ENCODE data around the gene ATP11C. TPM values are rescaled to one million over a fixed set of nuclear protein-coding genes. Genes with fewer than 3 reads are reported as not detected.
A peak's percentile ranks its signal among the peaks of the same experiment; 100 is the strongest.

ATP11C gene
- total and polyA plus RNA-seq, 10 of the 15 experiments (the other 5 are each of a cell fraction or from before 2014, with no cell fraction given), result 16.2 to 44.0 (median 24.8) TPM

DNA sequence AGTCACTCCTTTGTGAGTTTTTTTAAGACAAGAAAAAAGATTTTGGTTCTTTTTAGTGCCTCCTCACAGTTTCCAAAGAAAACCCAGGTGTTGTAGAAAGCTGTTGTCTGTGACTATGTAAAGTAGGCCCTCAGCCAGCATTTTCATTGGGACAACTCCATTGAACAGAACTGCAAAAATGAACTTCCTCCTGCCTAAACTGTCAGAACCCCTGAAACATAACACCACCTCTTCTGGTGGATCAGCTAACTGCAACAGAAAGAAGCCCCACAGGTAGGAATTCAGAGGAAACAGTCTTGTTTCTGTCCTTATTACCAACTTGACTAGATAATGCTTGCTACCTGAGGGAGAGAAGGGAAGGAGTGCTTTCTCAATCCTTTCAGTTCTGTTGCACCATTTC lies 3.4 kb upstream of the ATP11C start:
- H3K27me3 ChIP-seq (replicated peaks in 1 of 2; ENCODE audit: control insufficient read depth in 2 of 2, insufficient read depth in 2 of 2, low read length in 1 of 2), result no peaks in the 10 kb centered on the region
- H2AFZ ChIP-seq (ENCODE audit: control insufficient read depth, low read depth, low read length), result no peak overlapping the region
- no peak overlapping the region for H3K9ac ChIP-seq (ENCODE audit: control insufficient read depth, insufficient read depth, low read length)
- H3K4me2 ChIP-seq (ENCODE audit: control insufficient read depth, insufficient read depth), result no peak overlapping the region
- no peaks in the 10 kb centered on the region for H4K20me1 ChIP-seq (ENCODE audit: control insufficient read depth, insufficient read depth)
- no peaks in the 10 kb centered on the region for H3K4me1 ChIP-seq (ENCODE audit: control insufficient read depth, insufficient read depth, low read length)
- intact Hi-C loops (cut with micrococcal nuclease; ENCODE audit: unreplicated experiment), result loop anchor here (10.0 kb wide), 1 partner anchor 141 kb away; no protein-coding TSS in a partner anchor
- DNase-seq (ENCODE audit: low read depth, low spot score) (no peak), ATAC-seq (no peak), FAIRE-seq (no peak)
- CTCF ChIA-PET, result no interaction called here
- H3K27ac ChIP-seq (ENCODE audit: control insufficient read depth, insufficient read depth), result no peak overlapping the region
- H3K4me3 ChIP-seq, result no peak overlapping the region
- no peaks in the 10 kb centered on the region for H3K36me3 ChIP-seq (ENCODE audit: control insufficient read depth in 2 of 2, insufficient read depth in 2 of 2, low read length in 1 of 2)
- RAD21 ChIA-PET (ENCODE audit: unreplicated experiment), result no interaction called here
- SMC1A ChIA-PET (ENCODE audit: uncharacterized antibody, unreplicated experiment), result interaction anchor here (1.0 kb wide), 1 partner anchor 10 kb away, joined by 4 read pairs; no protein-coding TSS in a partner anchor
- POLR2A ChIA-PET, result no interaction called here
- BruUV-seq (replicated peaks), result no TSS peak
- peaks cover 12% of the 10 kb centered on the region for H3K79me2 ChIP-seq (ENCODE audit: control insufficient read depth, insufficient read depth, low read length)
- no peaks in the 10 kb centered on the region for H3K9me3 ChIP-seq (replicated peaks; ENCODE audit: control insufficient read depth, insufficient read depth, low read length)
- TF ChIP-seq, protein P1, sequence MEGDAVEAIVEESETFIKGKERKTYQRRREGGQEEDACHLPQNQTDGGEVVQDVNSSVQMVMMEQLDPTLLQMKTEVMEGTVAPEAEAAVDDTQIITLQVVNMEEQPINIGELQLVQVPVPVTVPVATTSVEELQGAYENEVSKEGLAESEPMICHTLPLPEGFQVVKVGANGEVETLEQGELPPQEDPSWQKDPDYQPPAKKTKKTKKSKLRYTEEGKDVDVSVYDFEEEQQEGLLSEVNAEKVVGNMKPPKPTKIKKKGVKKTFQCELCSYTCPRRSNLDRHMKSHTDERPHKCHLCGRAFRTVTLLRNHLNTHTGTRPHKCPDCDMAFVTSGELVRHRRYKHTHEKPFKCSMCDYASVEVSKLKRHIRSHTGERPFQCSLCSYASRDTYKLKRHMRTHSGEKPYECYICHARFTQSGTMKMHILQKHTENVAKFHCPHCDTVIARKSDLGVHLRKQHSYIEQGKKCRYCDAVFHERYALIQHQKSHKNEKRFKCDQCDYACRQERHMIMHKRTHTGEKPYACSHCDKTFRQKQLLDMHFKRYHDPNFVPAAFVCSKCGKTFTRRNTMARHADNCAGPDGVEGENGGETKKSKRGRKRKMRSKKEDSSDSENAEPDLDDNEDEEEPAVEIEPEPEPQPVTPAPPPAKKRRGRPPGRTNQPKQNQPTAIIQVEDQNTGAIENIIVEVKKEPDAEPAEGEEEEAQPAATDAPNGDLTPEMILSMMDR (IDR thresholded peaks at IDR 0.05 in 2 of 3, conservative IDR thresholded peaks at IDR 0.05 in 1 of 3; ENCODE audit: control insufficient read depth in 2 of 3, extremely low read depth in 1 of 3, insufficient read depth in 1 of 3, low read depth in 3 of 3, low read length in 3 of 3), result 0 out of 6 replicates have a peak, but pooled peaks of 1 of the 3 experiments have one; percentile 5
- no peak for TF ChIP-seq ZNF274 (IDR thresholded peaks at IDR 0.05; ENCODE audit: insufficient read depth, insufficient read length)
- TF ChIP-seq RAD21 (IDR thresholded peaks at IDR 0.05; ENCODE audit: insufficient read depth, low read depth, low read length), result 0 out of 2 replicates have a peak, but pooled peaks have one; percentile 18
- in situ Hi-C loops (cut with MboI), result loop anchor here (10.0 kb wide), 1 partner anchor 381 kb away; no protein-coding TSS in a partner anchor

DNA sequence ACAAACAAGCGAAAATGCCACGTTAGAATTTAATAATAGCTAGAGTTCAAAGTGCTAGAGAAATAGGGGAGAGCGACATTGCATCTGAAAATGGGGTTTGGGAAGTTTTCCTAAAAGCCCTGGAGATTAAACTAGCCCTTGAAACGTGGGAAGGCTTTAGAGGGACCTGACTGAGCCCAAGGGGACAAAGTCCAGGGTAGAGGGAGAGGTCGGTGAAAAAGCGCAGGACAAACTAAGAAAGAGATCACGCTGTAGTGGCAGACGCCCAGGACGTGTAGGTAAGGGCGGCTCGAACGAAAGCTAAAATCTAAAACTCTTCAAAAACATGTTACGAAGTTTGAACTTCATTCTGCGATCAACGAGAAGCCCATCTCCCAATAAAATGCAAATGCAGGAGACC lies 1.1 kb upstream of the ATP11C start:
- intact Hi-C loops (cut with micrococcal nuclease; ENCODE audit: unreplicated experiment), result loop anchor here (5.0 to 10.0 kb wide), 5 partner anchors 42 to 382 kb away; no protein-coding TSS in a partner anchor
- no peak for DNase-seq (ENCODE audit: low read depth, low spot score)
- CTCF ChIA-PET, result interaction anchor here (0.6 to 1.7 kb wide), 4 partner anchors 108 to 182 kb away, joined by 3 to 4 read pairs (median 4); no protein-coding TSS in a partner anchor
- H3K9me3 ChIP-seq (replicated peaks; ENCODE audit: control insufficient read depth, insufficient read depth, low read length), result no peaks in the 10 kb centered on the region
- SMC1A ChIA-PET (ENCODE audit: uncharacterized antibody, unreplicated experiment), result interaction anchor here (0.7 to 1.0 kb wide), 3 partner anchors 11 to 1159 kb away, joined by 3 read pairs; no protein-coding TSS in a partner anchor
- peaks cover 36% of the 10 kb centered on the region for H3K79me2 ChIP-seq (ENCODE audit: control insufficient read depth, insufficient read depth, low read length)
- H2AFZ ChIP-seq (ENCODE audit: control insufficient read depth, low read depth, low read length), result peak overlapping the region; percentile 67; the same call in 1 of the 2 replicates
- no peak overlapping the region for H3K4me2 ChIP-seq (ENCODE audit: control insufficient read depth, insufficient read depth)
- in situ Hi-C loops (cut with MboI), result loop anchor here (10.0 kb wide), 1 partner anchor 379 kb away; no protein-coding TSS in a partner anchor
- POLR2A ChIA-PET, result no interaction called here
- no peaks in the 10 kb centered on the region for H3K27me3 ChIP-seq (replicated peaks in 1 of 2; ENCODE audit: control insufficient read depth in 2 of 2, insufficient read depth in 2 of 2, low read length in 1 of 2)
- H4K20me1 ChIP-seq (ENCODE audit: control insufficient read depth, insufficient read depth), result no peaks in the 10 kb centered on the region
- H3K4me3 ChIP-seq, result peak overlapping the region; percentile 61
- H3K27ac ChIP-seq (ENCODE audit: control insufficient read depth, insufficient read depth), result no peak overlapping the region
- no peak overlapping the region for H3K9ac ChIP-seq (ENCODE audit: control insufficient read depth, insufficient read depth, low read length)
- RAD21 ChIA-PET (ENCODE audit: unreplicated experiment), result interaction anchor here (1.1 kb wide), 1 partner anchor 137 kb away, joined by 4 read pairs; no protein-coding TSS in a partner anchor
- BruUV-seq (replicated peaks), result no TSS peak
- FAIRE-seq, result no peak
- WGBS (ENCODE audit: insufficient coverage, insufficient replicate concordance, low lambda C conversion rate, missing lambda C conversion rate), result 69% methylated on average over 15 of the region's 15 CpGs
- H3K36me3 ChIP-seq (ENCODE audit: control insufficient read depth in 2 of 2, insufficient read depth in 2 of 2, low read length in 1 of 2), result no peaks in the 10 kb centered on the region
- H3K4me1 ChIP-seq (ENCODE audit: control insufficient read depth, insufficient read depth, low read length), result no peaks in the 10 kb centered on the region
- ATAC-seq, result no peak
- TF ChIP-seq STAT1 (conservative IDR thresholded peaks at IDR 0.05) (no peak), JUND (IDR thresholded peaks at IDR 0.05; ENCODE audit: low read depth, low read length) (no peak), DPF2 (IDR thresholded peaks at IDR 0.05) (no peak), IRF4 (IDR thresholded peaks at IDR 0.05; ENCODE audit: low read depth, low read length) (no peak), EGR1 (IDR thresholded peaks at IDR 0.05; ENCODE audit: borderline replicate concordance in 1 of 2, low read depth in 2 of 2, low read length in 2 of 2) (no peak), ESRRA (IDR thresholded peaks at IDR 0.05; ENCODE audit: low read length) (no peak), HDAC2 (IDR thresholded peaks at IDR 0.05) (no peak)
- TF ChIP-seq, protein P2, sequence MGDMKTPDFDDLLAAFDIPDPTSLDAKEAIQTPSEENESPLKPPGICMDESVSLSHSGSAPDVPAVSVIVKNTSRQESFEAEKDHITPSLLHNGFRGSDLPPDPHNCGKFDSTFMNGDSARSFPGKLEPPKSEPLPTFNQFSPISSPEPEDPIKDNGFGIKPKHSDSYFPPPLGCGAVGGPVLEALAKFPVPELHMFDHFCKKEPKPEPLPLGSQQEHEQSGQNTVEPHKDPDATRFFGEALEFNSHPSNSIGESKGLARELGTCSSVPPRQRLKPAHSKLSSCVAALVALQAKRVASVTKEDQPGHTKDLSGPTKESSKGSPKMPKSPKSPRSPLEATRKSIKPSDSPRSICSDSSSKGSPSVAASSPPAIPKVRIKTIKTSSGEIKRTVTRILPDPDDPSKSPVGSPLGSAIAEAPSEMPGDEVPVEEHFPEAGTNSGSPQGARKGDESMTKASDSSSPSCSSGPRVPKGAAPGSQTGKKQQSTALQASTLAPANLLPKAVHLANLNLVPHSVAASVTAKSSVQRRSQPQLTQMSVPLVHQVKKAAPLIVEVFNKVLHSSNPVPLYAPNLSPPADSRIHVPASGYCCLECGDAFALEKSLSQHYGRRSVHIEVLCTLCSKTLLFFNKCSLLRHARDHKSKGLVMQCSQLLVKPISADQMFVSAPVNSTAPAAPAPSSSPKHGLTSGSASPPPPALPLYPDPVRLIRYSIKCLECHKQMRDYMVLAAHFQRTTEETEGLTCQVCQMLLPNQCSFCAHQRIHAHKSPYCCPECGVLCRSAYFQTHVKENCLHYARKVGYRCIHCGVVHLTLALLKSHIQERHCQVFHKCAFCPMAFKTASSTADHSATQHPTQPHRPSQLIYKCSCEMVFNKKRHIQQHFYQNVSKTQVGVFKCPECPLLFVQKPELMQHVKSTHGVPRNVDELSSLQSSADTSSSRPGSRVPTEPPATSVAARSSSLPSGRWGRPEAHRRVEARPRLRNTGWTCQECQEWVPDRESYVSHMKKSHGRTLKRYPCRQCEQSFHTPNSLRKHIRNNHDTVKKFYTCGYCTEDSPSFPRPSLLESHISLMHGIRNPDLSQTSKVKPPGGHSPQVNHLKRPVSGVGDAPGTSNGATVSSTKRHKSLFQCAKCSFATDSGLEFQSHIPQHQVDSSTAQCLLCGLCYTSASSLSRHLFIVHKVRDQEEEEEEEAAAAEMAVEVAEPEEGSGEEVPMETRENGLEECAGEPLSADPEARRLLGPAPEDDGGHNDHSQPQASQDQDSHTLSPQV (IDR thresholded peaks at IDR 0.05), result no peak
